ENCODE data around the gene NFE2.
"Not testable (repeated sequence)": the region's sequence is repeated elsewhere in the genome, so short reads cannot be mapped to it uniquely, and the experiment has no call there.

Gene NFE2

GRCh38 chr12:54281261-54281638 lies 19.6 kb downstream of the NFE2 start:
- DNase-seq = not testable (repeated sequence)

GRCh38 chr12:54280468-54281260 lies 20.2 kb downstream of the NFE2 start, which contains the start of gene HNRNPA1:
TSS of gene HNRNPA1 (plus strand) at chr12:54280726. CDS start at chr12:54280808, 82 bp downstream.
- peak; percentile 100 for DNase-seq

- DNase-seq = peak; percentile 100
These were observed 21.0 kb downstream of the NFE2 start, which contains the start of gene CBX5 for GRCh38 chr12:54279632-54280467. TSS of gene CBX5 (minus strand) at chr12:54280122. CDS start at chr12:54257650, 22,472 bp downstream.

- DNase-seq = no peak
These were observed 21.6 kb downstream of the NFE2 start for GRCh38 chr12:54279227-54279631.

GRCh38 chr12:54277823-54278276 lies 23.0 kb downstream of the NFE2 start:
- DNase-seq = no peak

GRCh38 chr12:54276368-54276767 lies 24.4 kb downstream of the NFE2 start:
- no peak for DNase-seq

- peak; percentile 92 for DNase-seq
These were observed 26.8 kb downstream of the NFE2 start for GRCh38 chr12:54273981-54274380.

- DNase-seq = no peak
These were observed 28.6 kb downstream of the NFE2 start for GRCh38 chr12:54272214-54272613.

GRCh38 chr12:54270345-54270744 lies 30.5 kb downstream of the NFE2 start:
- no peak for DNase-seq

GRCh38 chr12:54266852-54267251 lies 34.0 kb downstream of the NFE2 start:
- DNase-seq = no peak

- no peak for DNase-seq
These were observed 35.4 kb downstream of the NFE2 start for GRCh38 chr12:54265364-54265812.

- no peak for DNase-seq
These were observed 38.4 kb downstream of the NFE2 start for GRCh38 chr12:54262403-54262925.

- no peak for DNase-seq
These were observed 38.9 kb downstream of the NFE2 start for GRCh38 chr12:54261815-54262402.

GRCh38 chr12:54259194-54260011 lies 41.4 kb downstream of the NFE2 start:
- DNase-seq = peak; percentile 98

GRCh38 chr12:54258201-54258681 lies 42.6 kb downstream of the NFE2 start:
- DNase-seq = peak; percentile 9

- DNase-seq = no peak
These were observed 43.5 kb downstream of the NFE2 start for GRCh38 chr12:54257332-54257731.

GRCh38 chr12:54253240-54253639 lies 47.6 kb downstream of the NFE2 start:
- DNase-seq = no peak

- peak; percentile 39 for DNase-seq
These were observed 49.0 kb downstream of the NFE2 start for GRCh38 chr12:54251667-54252284.

GRCh38 chr12:54249489-54249888 lies 51.3 kb downstream of the NFE2 start:
- no peak for DNase-seq

- no peak for DNase-seq
These were observed 54.7 kb downstream of the NFE2 start for GRCh38 chr12:54246011-54246641.
